ENCODE data around the gene PERM1. TPM values are rescaled to one million over a fixed set of nuclear protein-coding genes. Genes with fewer than 3 reads are reported as not detected.
A peak's percentile ranks its signal among the peaks of the same experiment; 100 is the strongest.

The PERM1 gene
- total RNA-seq, 1 experiment from 2014 or later = 0.39 TPM

GRCh38 chr1:1013922-1014648 lies 32.2 kb upstream of the PERM1 start:
- no TSS peak for BruUV-seq (replicated peaks)
- no peak for DNase-seq (ENCODE audit: low read depth, low spot score)
- TF ChIP-seq TCF7L2 (IDR thresholded peaks at IDR 0.05; ENCODE audit: borderline replicate concordance, extremely low read depth, insufficient read depth, insufficient read length) (no peak), POLR2A (IDR thresholded peaks at IDR 0.05; ENCODE audit: borderline replicate concordance, extremely low read depth, insufficient read depth, insufficient read length) (no peak), CBX3 (IDR thresholded peaks at IDR 0.05; ENCODE audit: low read depth) (no peak), ZNF274 (IDR thresholded peaks at IDR 0.05; ENCODE audit: low read depth, low read length) (no peak), ZFX (IDR thresholded peaks at IDR 0.05) (0 out of 2 replicates have a peak, but pooled peaks have one; percentile 25), EZH2 (IDR thresholded peaks at IDR 0.05) (no peak), FOSL1 (IDR thresholded peaks at IDR 0.05; ENCODE audit: low read depth) (no peak), EZH2phosphoT487 (IDR thresholded peaks at IDR 0.05; ENCODE audit: borderline replicate concordance) (no peak), SIN3A (IDR thresholded peaks at IDR 0.05; ENCODE audit: low read depth) (no peak), ELF1 (IDR thresholded peaks at IDR 0.05; ENCODE audit: borderline replicate concordance, low read depth) (no peak), JUND (IDR thresholded peaks at IDR 0.05) (no peak), SRF (IDR thresholded peaks at IDR 0.05; ENCODE audit: low read depth) (no peak), CEBPB (IDR thresholded peaks at IDR 0.05; ENCODE audit: low read depth) (no peak), RAD21 (IDR thresholded peaks at IDR 0.05; ENCODE audit: low read depth) (no peak), YY1 (IDR thresholded peaks at IDR 0.05; ENCODE audit: extremely low read depth, insufficient replicate concordance, low read depth, low read length) (peak; percentile 71), POLR2AphosphoS5 (IDR thresholded peaks at IDR 0.05; ENCODE audit: low read depth, low read length) (peak; percentile 25; the same call in 1 of the 2 replicates), SP1 (IDR thresholded peaks at IDR 0.05; ENCODE audit: low read depth) (no peak)
- TF ChIP-seq, protein P1, sequence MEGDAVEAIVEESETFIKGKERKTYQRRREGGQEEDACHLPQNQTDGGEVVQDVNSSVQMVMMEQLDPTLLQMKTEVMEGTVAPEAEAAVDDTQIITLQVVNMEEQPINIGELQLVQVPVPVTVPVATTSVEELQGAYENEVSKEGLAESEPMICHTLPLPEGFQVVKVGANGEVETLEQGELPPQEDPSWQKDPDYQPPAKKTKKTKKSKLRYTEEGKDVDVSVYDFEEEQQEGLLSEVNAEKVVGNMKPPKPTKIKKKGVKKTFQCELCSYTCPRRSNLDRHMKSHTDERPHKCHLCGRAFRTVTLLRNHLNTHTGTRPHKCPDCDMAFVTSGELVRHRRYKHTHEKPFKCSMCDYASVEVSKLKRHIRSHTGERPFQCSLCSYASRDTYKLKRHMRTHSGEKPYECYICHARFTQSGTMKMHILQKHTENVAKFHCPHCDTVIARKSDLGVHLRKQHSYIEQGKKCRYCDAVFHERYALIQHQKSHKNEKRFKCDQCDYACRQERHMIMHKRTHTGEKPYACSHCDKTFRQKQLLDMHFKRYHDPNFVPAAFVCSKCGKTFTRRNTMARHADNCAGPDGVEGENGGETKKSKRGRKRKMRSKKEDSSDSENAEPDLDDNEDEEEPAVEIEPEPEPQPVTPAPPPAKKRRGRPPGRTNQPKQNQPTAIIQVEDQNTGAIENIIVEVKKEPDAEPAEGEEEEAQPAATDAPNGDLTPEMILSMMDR (IDR thresholded peaks at IDR 0.05 in 2 of 3, conservative IDR thresholded peaks at IDR 0.05 in 1 of 3; ENCODE audit: borderline replicate concordance in 1 of 3, insufficient read depth in 1 of 3, low read depth in 2 of 3, low read length in 2 of 3) = no peak
- TF ChIP-seq, protein P2, sequence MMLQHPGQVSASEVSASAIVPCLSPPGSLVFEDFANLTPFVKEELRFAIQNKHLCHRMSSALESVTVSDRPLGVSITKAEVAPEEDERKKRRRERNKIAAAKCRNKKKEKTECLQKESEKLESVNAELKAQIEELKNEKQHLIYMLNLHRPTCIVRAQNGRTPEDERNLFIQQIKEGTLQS (IDR thresholded peaks at IDR 0.05) = no peak
- TF ChIP-seq, protein P3, sequence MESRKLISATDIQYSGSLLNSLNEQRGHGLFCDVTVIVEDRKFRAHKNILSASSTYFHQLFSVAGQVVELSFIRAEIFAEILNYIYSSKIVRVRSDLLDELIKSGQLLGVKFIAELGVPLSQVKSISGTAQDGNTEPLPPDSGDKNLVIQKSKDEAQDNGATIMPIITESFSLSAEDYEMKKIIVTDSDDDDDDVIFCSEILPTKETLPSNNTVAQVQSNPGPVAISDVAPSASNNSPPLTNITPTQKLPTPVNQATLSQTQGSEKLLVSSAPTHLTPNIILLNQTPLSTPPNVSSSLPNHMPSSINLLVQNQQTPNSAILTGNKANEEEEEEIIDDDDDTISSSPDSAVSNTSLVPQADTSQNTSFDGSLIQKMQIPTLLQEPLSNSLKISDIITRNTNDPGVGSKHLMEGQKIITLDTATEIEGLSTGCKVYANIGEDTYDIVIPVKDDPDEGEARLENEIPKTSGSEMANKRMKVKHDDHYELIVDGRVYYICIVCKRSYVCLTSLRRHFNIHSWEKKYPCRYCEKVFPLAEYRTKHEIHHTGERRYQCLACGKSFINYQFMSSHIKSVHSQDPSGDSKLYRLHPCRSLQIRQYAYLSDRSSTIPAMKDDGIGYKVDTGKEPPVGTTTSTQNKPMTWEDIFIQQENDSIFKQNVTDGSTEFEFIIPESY (IDR thresholded peaks at IDR 0.05; ENCODE audit: extremely low read depth, insufficient replicate concordance, low read length) = no peak
- TF ChIP-seq, protein P4, sequence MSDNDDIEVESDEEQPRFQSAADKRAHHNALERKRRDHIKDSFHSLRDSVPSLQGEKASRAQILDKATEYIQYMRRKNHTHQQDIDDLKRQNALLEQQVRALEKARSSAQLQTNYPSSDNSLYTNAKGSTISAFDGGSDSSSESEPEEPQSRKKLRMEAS (IDR thresholded peaks at IDR 0.05) = no peak

More at GRCh38 chr1:1013922-1014648, 32.2 kb upstream of the PERM1 start:
- Histone ChIP-seq H3K27me3 (ENCODE audit: insufficient read depth, low read length) (no peaks in the 10 kb centered on the region), H2AFZ (ENCODE audit: low read depth, low read length, poor library complexity, severe bottlenecking) (no peak overlapping the region), H3K36me3 (ENCODE audit: control insufficient read depth in 1 of 2, insufficient read depth in 2 of 2, low read length in 2 of 2) (no peaks in the 10 kb centered on the region), H3K4me1 (ENCODE audit: control insufficient read depth in 1 of 2, insufficient read depth in 2 of 2, low read length in 2 of 2) (peaks cover 27 to 48% of the 10 kb centered on the region in 2 experiments), H3K27ac (ENCODE audit: low read depth, low read length) (peak overlapping the region; percentile 73), H3K9me2 (ENCODE audit: insufficient read depth) (no peaks in the 10 kb centered on the region), H4K20me1 (ENCODE audit: insufficient read depth) (no peaks in the 10 kb centered on the region), H3K9me3 (ENCODE audit: control insufficient read depth in 1 of 2, insufficient read depth in 1 of 2, low read depth in 1 of 2, low read length in 2 of 2) (no peaks in the 10 kb centered on the region), H3K4me3 (replicated peaks in 1 of 2; ENCODE audit: low read depth in 1 of 2, low read length in 2 of 2) (peak overlapping the region; percentile 80 to 90), H3K79me2 (ENCODE audit: insufficient read depth, low read length) (peaks cover 8% of the 10 kb centered on the region), H3K4me2 (ENCODE audit: low read length) (peak overlapping the region; percentile 100), H3K9ac (ENCODE audit: low read length) (peak overlapping the region; percentile 87)
- POLR2A ChIA-PET = interaction anchor here (0.6 to 1.9 kb wide), 12 partner anchors 12 to 260 kb away, joined by 3 to 12 read pairs (median 4); partner anchors contain the start of genes HES4, RNF223 and UBE2J2
- ATAC-seq = peak; percentile 63
- RAD21 ChIA-PET (ENCODE audit: low non-redundant PET in 1 of 2, low total read pairs in 2 of 2, uncharacterized antibody in 2 of 2, unreplicated experiment in 2 of 2) = no interaction called here
- CTCF ChIA-PET = interaction anchor here (0.9 to 3.6 kb wide), 6 partner anchors 11 to 109 kb away, joined by 3 to 26 read pairs (median 4); no protein-coding TSS in a partner anchor
- intact Hi-C loops (cut with micrococcal nuclease) = no loop called here

All from HCT116 (cell line).